Neuronal stem cell (in vitro differentiated cells): Measurements from ENCODE around the gene MRPS24.
"Not testable (repeated sequence)": the region's sequence is repeated elsewhere in the genome, so short reads cannot be mapped to it uniquely, and the experiment has no call there.

Experiments
- DNase-seq: peaks from one replicate; pipeline ENCODE4 v3.0.0-alpha.2; 2013; ENCODE audit warnings: low spot score
- H2AFZ ChIP-seq: one replicate; pipeline ENCODE4 v1.6.1; 2013; ENCODE audit warnings: mild to moderate bottlenecking, low read length, inconsistent platforms
- H2AK5ac ChIP-seq: 2 replicates; pipeline ENCODE4 v1.6.1; 2013; ENCODE audit warnings: low read depth, mild to moderate bottlenecking, inconsistent platforms, low read length, moderate library complexity, mixed read lengths
- H2BK120ac ChIP-seq: 2 replicates; pipeline ENCODE4 v1.6.1; 2013; ENCODE audit warnings: low read depth, mild to moderate bottlenecking, inconsistent platforms, low read length, moderate library complexity, mixed read lengths
- H2BK12ac ChIP-seq: one replicate; pipeline ENCODE4 v1.6.1; 2013; ENCODE audit warnings: low read length, inconsistent platforms
- H2BK15ac ChIP-seq: 2 replicates; pipeline ENCODE4 v1.6.1; 2013; ENCODE audit warnings: mild to moderate bottlenecking, low read length, inconsistent platforms, mixed read lengths
- H2BK5ac ChIP-seq: one replicate; pipeline ENCODE4 v1.6.1; 2013; ENCODE audit warnings: inconsistent platforms, mild to moderate bottlenecking, low read length, moderate library complexity
- H3K14ac ChIP-seq: one replicate; pipeline ENCODE4 v1.6.1; 2013; ENCODE audit warnings: low read length, inconsistent platforms
- H3K18ac ChIP-seq: 2 replicates; pipeline ENCODE4 v1.6.1; 2013; ENCODE audit warnings: low read length, inconsistent platforms
- H3K23ac ChIP-seq: 2 replicates; pipeline ENCODE4 v1.6.1; 2013; ENCODE audit warnings: low read depth, mild to moderate bottlenecking, mixed read lengths, low read length, inconsistent platforms; ENCODE audit not compliant: poor library complexity
- H3K27ac ChIP-seq: replicated peaks from 3 replicates; pipeline ENCODE4 v1.5.1; 2013; ENCODE audit warnings: low read length, inconsistent platforms
- H3K27me3 ChIP-seq, 3 experiments: 2 replicates each; pipeline ENCODE4 v1.6.1; 2013; ENCODE audit warnings: low read length in 3 of 3, mild to moderate bottlenecking in 2 of 3, inconsistent platforms in 1 of 3, low read depth in 1 of 3, mixed read lengths in 1 of 3, moderate library complexity in 1 of 3; ENCODE audit not compliant: control insufficient read depth in 3 of 3, insufficient read depth in 3 of 3
- H3K36me3 ChIP-seq, 2 donors: replicated peaks in 1 of 2; 2 replicates each; pipeline ENCODE4 v1.6.1; 2013; ENCODE audit warnings: low read length in 2 of 2; ENCODE audit not compliant: control insufficient read depth in 2 of 2, insufficient read depth in 2 of 2
- H3K4ac ChIP-seq: 2 replicates; pipeline ENCODE4 v1.6.1; 2013; ENCODE audit warnings: inconsistent platforms, mild to moderate bottlenecking, low read length, moderate library complexity
- H3K4me1 ChIP-seq, 2 donors: 1 replicate in 1 of 2; 2 replicates in 1 of 2; pipeline ENCODE4 v1.6.1; 2013; ENCODE audit warnings: low read length in 2 of 2, low read depth in 1 of 2; ENCODE audit not compliant: control insufficient read depth in 2 of 2, insufficient read depth in 1 of 2
- H3K4me2 ChIP-seq: one replicate; pipeline ENCODE4 v1.6.1; 2013; ENCODE audit warnings: mild to moderate bottlenecking, low read length, inconsistent platforms; ENCODE audit not compliant: insufficient read depth, poor library complexity, severe bottlenecking
- H3K4me3 ChIP-seq, 2 donors: 2 replicates each; pipeline ENCODE4 v1.5.1; 2013; ENCODE audit warnings: low read length in 2 of 2, mild to moderate bottlenecking in 2 of 2, inconsistent platforms in 1 of 2, moderate library complexity in 1 of 2
- H3K79me1 ChIP-seq: one replicate; pipeline ENCODE4 v1.6.1; 2013; ENCODE audit warnings: low read depth, mild to moderate bottlenecking, inconsistent platforms, low read length, moderate library complexity
- H3K9ac ChIP-seq: one replicate; pipeline ENCODE4 v1.6.1; 2013; ENCODE audit warnings: mild to moderate bottlenecking, low read depth, low read length, inconsistent platforms; ENCODE audit not compliant: poor library complexity
- H3K9me3 ChIP-seq, 2 donors: replicated peaks in 1 of 2; 2 replicates each; pipeline versions ENCODE3 to v1.6.1; 2013; ENCODE audit warnings: low read length in 2 of 2, mild to moderate bottlenecking in 2 of 2, inconsistent platforms in 1 of 2, low read depth in 1 of 2, mixed read lengths in 1 of 2, moderate library complexity in 1 of 2; ENCODE audit not compliant: control insufficient read depth in 2 of 2, insufficient read depth in 1 of 2
- H4K8ac ChIP-seq: one replicate; pipeline ENCODE4 v1.6.1; 2013; ENCODE audit warnings: low read depth, mild to moderate bottlenecking, inconsistent platforms, low read length, moderate library complexity
- H4K91ac ChIP-seq: one replicate; pipeline ENCODE4 v1.6.1; 2013; ENCODE audit warnings: low read length, low read depth, mild to moderate bottlenecking, inconsistent platforms; ENCODE audit not compliant: poor library complexity
- WGBS, 2 donors: extraction: QIAGEN DNeasy Blood & Tissue Kit; methylation state at CpG; one replicate each; pipeline ENCODE4 v1.1.7; 2013; ENCODE audit warnings: missing lambda C conversion rate in 2 of 2, mixed read lengths in 1 of 2; ENCODE audit not compliant: insufficient read length in 2 of 2, insufficient replicate concordance in 1 of 2; ENCODE audit errors: extremely low coverage in 2 of 2; 5-methylcytosine and 5-hydroxymethylcytosine counted together

MRPS24 gene

GRCh38 chr7:43838201-43838658, 31.1 kb downstream of the MRPS24 start:
- Histone ChIP-seq H3K27ac (no peak overlapping the region), H3K9me3 (no peaks in the 10 kb centered on the region), H2BK120ac (no peak overlapping the region), H4K8ac (no peak overlapping the region), H2AFZ (peak overlapping the region; percentile 95), H4K91ac (no peak overlapping the region), H3K23ac (no peak overlapping the region), H3K18ac (no peak overlapping the region), H2BK12ac (no peak overlapping the region), H2BK5ac (no peak overlapping the region), H3K4me1 (peaks cover 0 to 1% of the 10 kb centered on the region in 2 donors), H3K14ac (no peak overlapping the region), H2AK5ac (no peak overlapping the region), H2BK15ac (no peak overlapping the region), H3K4ac (no peak overlapping the region), H3K79me1 (no peaks in the 10 kb centered on the region), H3K4me2 (no peak overlapping the region), H3K36me3 (no peaks in the 10 kb centered on the region), H3K9ac (no peak overlapping the region), H3K4me3 (peak overlapping the region in 1 of 2 donors; percentile 25), H3K27me3 (peaks cover 0 to 9% (median 0%) of the 10 kb centered on the region in 3 experiments)
- WGBS, 2 donors: no CpG with 5 or more reads among the region's 9 CpGs
- DNase-seq: no peak

GRCh38 chr7:43834463-43835251, 34.7 kb downstream of the MRPS24 start:
- Histone ChIP-seq H2BK120ac (no peak overlapping the region), H2AK5ac (no peak overlapping the region), H3K4ac (no peak overlapping the region), H3K36me3 (no peaks in the 10 kb centered on the region), H3K4me1 (peaks cover 0 to 1% of the 10 kb centered on the region in 2 donors), H3K14ac (no peak overlapping the region), H4K8ac (no peak overlapping the region), H3K9me3 (no peaks in the 10 kb centered on the region), H4K91ac (no peak overlapping the region), H3K79me1 (no peaks in the 10 kb centered on the region), H2BK15ac (no peak overlapping the region), H2BK5ac (no peak overlapping the region), H3K4me2 (no peak overlapping the region), H3K4me3 (peak overlapping the region in 1 of 2 donors; percentile 2), H3K18ac (no peak overlapping the region), H3K9ac (no peak overlapping the region), H3K27ac (no peak overlapping the region), H2BK12ac (no peak overlapping the region), H2AFZ (peak overlapping the region; percentile 71), H3K27me3 (peaks cover 0 to 4% (median 0%) of the 10 kb centered on the region in 3 experiments), H3K23ac (no peak overlapping the region)
- WGBS, 2 donors: no CpG with 5 or more reads among the region's 8 CpGs
- no peak for DNase-seq

GRCh38 chr7:43830917-43831316, 38.4 kb downstream of the MRPS24 start:
- H2AK5ac ChIP-seq, H3K4ac ChIP-seq, H3K79me1 ChIP-seq, H3K14ac ChIP-seq, H3K4me3 ChIP-seq, H4K91ac ChIP-seq, H2AFZ ChIP-seq, H3K9me3 ChIP-seq, DNase-seq, H3K9ac ChIP-seq, H4K8ac ChIP-seq, H2BK15ac ChIP-seq, H2BK12ac ChIP-seq, H3K18ac ChIP-seq, H2BK120ac ChIP-seq, H3K36me3 ChIP-seq, H2BK5ac ChIP-seq, H3K4me1 ChIP-seq, H3K23ac ChIP-seq, H3K4me2 ChIP-seq, H3K27ac ChIP-seq: not testable (repeated sequence)
- H3K27me3 ChIP-seq: peaks cover 0 to 25% (median 0%) of the 10 kb centered on the region in 3 experiments

- Histone ChIP-seq H3K18ac (no peak overlapping the region), H3K4me3 (no peak overlapping the region), H3K14ac (no peak overlapping the region), H2BK120ac (no peak overlapping the region), H2BK15ac (no peak overlapping the region), H3K4ac (no peak overlapping the region), H2AFZ (no peak overlapping the region), H3K36me3 (no peaks in the 10 kb centered on the region), H4K91ac (no peak overlapping the region), H2AK5ac (no peak overlapping the region), H2BK5ac (no peak overlapping the region), H3K4me1 (no peaks in the 10 kb centered on the region), H3K9me3 (no peaks in the 10 kb centered on the region), H3K27ac (no peak overlapping the region), H4K8ac (no peak overlapping the region), H2BK12ac (no peak overlapping the region), H3K4me2 (no peak overlapping the region), H3K27me3 (peaks cover 0 to 52% (median 0%) of the 10 kb centered on the region in 3 experiments), H3K23ac (no peak overlapping the region), H3K9ac (no peak overlapping the region), H3K79me1 (no peaks in the 10 kb centered on the region)
- no peak for DNase-seq
- WGBS, 2 donors: no CpG with 5 or more reads among the region's 5 CpGs
These were observed 43.9 kb downstream of the MRPS24 start for GRCh38 chr7:43825391-43825808.
